OCI-LY7 (cell line): ENCODE data around the gene LPP.

ENCODE experiments used
- CTCF ChIP-seq: fragments of 200-600 bp; sonication (generic); conservative IDR thresholded peaks from 2 replicates; pipeline ENCODE4 v1.5.1; 2014; ENCODE audit warnings: mild to moderate bottlenecking, antibody characterized with exemption, low read length, moderate library complexity, mixed read lengths
- EZH2phosphoT487 ChIP-seq: fragments of 200-600 bp; sonication (generic); IDR thresholded peaks from 2 replicates; pipeline ENCODE4 v1.6.1; 2018; ENCODE audit warnings: low read depth, borderline replicate concordance, mild to moderate bottlenecking, mixed run types, antibody characterized with exemption, low read length, moderate library complexity, mixed read lengths

- TF ChIP-seq CTCF (no peak), EZH2phosphoT487 (no peak)
Observed at GRCh38 chr3:188711881-188712247, 557.9 kb downstream of the LPP start.
